IMR-90 (cell line): ENCODE data around the gene PRDM2.

Source experiments
- CEBPB ChIP-seq: IDR thresholded peaks from 2 replicates; pipeline ENCODE4 v1.6.1; 2012; ENCODE audit warnings: low read depth, low read length, improper control_type of control experiment
- FOS ChIP-seq: fragments of 150-350 bp; IDR thresholded peaks from 2 replicates; pipeline ENCODE4 v1.6.1; 2016; ENCODE audit warnings: low read depth, low read length
- MAFK ChIP-seq: IDR thresholded peaks from 2 replicates; pipeline ENCODE4 v1.6.1; 2012; ENCODE audit warnings: low read depth, low read length, improper control_type of control experiment
- MAZ ChIP-seq: IDR thresholded peaks from 2 replicates; pipeline ENCODE4 v1.6.1; 2012; ENCODE audit warnings: low read depth, mild to moderate bottlenecking, low read length, improper control_type of control experiment, moderate library complexity, borderline replicate concordance
- NFE2L2 ChIP-seq: fragments of 150-350 bp; IDR thresholded peaks from 2 replicates; pipeline ENCODE4 v1.6.1; 2016; ENCODE audit warnings: low read depth, mild to moderate bottlenecking, low read length
- POLR2A ChIP-seq: IDR thresholded peaks from 2 replicates; pipeline ENCODE4 v1.6.1; 2012; ENCODE audit warnings: mild to moderate bottlenecking, low read depth, low read length
- RAD21 ChIP-seq: IDR thresholded peaks from 2 replicates; pipeline ENCODE4 v1.6.1; 2012; ENCODE audit warnings: low read length, improper control_type of control experiment
- SMC3 ChIP-seq: fragments of 150-350 bp; IDR thresholded peaks from 2 replicates; pipeline ENCODE4 v1.6.1; 2016; ENCODE audit warnings: low read depth, mild to moderate bottlenecking, antibody characterized with exemption, low read length, moderate library complexity
- TF ChIP-seq, protein P1 (sequence below): conservative IDR thresholded peaks from 2 replicates; pipeline ENCODE4 v1.5.1; 2012; ENCODE audit warnings: mild to moderate bottlenecking, low read depth, low read length, improper control_type of control experiment
- TF ChIP-seq, protein P2 (sequence below): fragments of 150-350 bp; IDR thresholded peaks from 2 replicates; pipeline ENCODE4 v1.6.1; 2017; ENCODE audit warnings: mild to moderate bottlenecking, antibody characterized with exemption, low read length, low read depth
- TF ChIP-seq, protein P3 (sequence below): fragments of 150-350 bp; IDR thresholded peaks from 2 replicates; pipeline ENCODE4 v1.6.1; 2016; ENCODE audit warnings: low read depth, mild to moderate bottlenecking, low read length, moderate library complexity, borderline replicate concordance

DNA sequence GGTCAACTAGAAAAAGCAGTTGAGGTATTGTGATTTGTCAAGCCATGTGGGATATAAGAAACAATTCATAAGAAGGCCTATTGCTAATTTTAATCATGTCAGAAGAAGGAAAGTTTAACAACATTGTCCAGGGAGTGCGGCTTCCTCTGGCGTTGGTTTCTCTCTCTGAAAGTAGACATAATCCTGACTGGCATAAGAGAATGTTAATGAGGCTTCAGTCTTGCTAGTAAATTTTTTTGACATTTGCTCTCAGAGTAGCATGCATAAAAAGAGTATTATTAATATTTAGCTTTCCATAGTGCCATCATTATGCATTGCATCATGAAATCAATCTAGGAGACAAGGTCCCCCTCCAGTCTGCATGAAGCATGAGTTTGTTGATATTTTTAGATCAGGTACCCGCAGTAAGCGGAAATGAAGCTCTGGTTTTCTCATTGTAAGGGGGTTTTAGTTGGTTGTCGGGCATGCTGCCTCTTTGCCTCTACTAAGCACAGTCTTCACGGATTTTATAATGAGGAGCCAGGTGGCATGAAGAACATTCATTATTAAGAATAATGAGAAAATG, 12.8 kb upstream of the PRDM2 start:
- TF ChIP-seq, protein P1, sequence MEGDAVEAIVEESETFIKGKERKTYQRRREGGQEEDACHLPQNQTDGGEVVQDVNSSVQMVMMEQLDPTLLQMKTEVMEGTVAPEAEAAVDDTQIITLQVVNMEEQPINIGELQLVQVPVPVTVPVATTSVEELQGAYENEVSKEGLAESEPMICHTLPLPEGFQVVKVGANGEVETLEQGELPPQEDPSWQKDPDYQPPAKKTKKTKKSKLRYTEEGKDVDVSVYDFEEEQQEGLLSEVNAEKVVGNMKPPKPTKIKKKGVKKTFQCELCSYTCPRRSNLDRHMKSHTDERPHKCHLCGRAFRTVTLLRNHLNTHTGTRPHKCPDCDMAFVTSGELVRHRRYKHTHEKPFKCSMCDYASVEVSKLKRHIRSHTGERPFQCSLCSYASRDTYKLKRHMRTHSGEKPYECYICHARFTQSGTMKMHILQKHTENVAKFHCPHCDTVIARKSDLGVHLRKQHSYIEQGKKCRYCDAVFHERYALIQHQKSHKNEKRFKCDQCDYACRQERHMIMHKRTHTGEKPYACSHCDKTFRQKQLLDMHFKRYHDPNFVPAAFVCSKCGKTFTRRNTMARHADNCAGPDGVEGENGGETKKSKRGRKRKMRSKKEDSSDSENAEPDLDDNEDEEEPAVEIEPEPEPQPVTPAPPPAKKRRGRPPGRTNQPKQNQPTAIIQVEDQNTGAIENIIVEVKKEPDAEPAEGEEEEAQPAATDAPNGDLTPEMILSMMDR = no peak
- TF ChIP-seq, protein P2, sequence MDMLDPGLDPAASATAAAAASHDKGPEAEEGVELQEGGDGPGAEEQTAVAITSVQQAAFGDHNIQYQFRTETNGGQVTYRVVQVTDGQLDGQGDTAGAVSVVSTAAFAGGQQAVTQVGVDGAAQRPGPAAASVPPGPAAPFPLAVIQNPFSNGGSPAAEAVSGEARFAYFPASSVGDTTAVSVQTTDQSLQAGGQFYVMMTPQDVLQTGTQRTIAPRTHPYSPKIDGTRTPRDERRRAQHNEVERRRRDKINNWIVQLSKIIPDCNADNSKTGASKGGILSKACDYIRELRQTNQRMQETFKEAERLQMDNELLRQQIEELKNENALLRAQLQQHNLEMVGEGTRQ = no peak
- TF ChIP-seq NFE2L2 = no peak
- TF ChIP-seq, protein P3, sequence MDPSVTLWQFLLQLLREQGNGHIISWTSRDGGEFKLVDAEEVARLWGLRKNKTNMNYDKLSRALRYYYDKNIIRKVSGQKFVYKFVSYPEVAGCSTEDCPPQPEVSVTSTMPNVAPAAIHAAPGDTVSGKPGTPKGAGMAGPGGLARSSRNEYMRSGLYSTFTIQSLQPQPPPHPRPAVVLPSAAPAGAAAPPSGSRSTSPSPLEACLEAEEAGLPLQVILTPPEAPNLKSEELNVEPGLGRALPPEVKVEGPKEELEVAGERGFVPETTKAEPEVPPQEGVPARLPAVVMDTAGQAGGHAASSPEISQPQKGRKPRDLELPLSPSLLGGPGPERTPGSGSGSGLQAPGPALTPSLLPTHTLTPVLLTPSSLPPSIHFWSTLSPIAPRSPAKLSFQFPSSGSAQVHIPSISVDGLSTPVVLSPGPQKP = no peak
- TF ChIP-seq RAD21 = no peak
- no peak for TF ChIP-seq MAZ
- TF ChIP-seq SMC3 = no peak
- TF ChIP-seq MAFK = no peak
- no peak for TF ChIP-seq CEBPB
- TF ChIP-seq POLR2A = no peak
- no peak for TF ChIP-seq FOS
